GM12878 (cell line): ENCODE results near the gene ASH1L. TPM values are rescaled to one million over a fixed set of nuclear protein-coding genes. Genes with fewer than 3 reads are reported as not detected.

Experiments
- ATAC-seq: fragments of 200-7000 bp; cut with Tn5 transposase; 3 replicates; pipeline ENCODE4 v1.9.1; 2020; ENCODE audit warnings: mild to moderate bottlenecking, moderate library complexity
- BruUV-seq: library from RNA; stranded (reverse); fragments of 400-500 nt; replicated peaks from 2 replicates; lab custom pipeline; 2021; lab: Mats Ljungman, UMichigan
- CTCF ChIA-PET: fragments of 300-600 bp; sonication (Branson Sonifier 250); formaldehyde crosslinking; extraction: SDS; loops from one replicate; lab custom pipeline; 2021; ENCODE audit warnings: inconsistent platforms; lab: Yijun Ruan, JAX
- POLR2A ChIA-PET: fragments of 350-600 bp; formaldehyde crosslinking; extraction: SDS; loops from one replicate; lab custom pipeline; 2021; ENCODE audit warnings: inconsistent platforms; lab: Charles Lee
- RAD21 ChIA-PET: fragments of 300-600 bp; sonication (Branson Sonifier 250); formaldehyde crosslinking; loops from one replicate; lab custom pipeline; 2023; ENCODE audit warnings: antibody characterized with exemption; ENCODE audit not compliant: unreplicated experiment; lab: Charles Lee
- SMC1A ChIA-PET: fragments of 300-600 bp; sonication (Branson Sonifier 250); formaldehyde crosslinking; loops from one replicate; lab custom pipeline; 2023; ENCODE audit not compliant: unreplicated experiment, uncharacterized antibody; lab: Charles Lee
- DNase-seq: peaks from one replicate; pipeline ENCODE4 v3.0.0-alpha.2; 2011; ENCODE audit warnings: low read depth, low spot score
- FAIRE-seq: peaks from 3 replicates; lab custom pipeline; 2011; peaks lifted over from hg19 to GRCh38; lab: Jason Lieb, UNC
- H2AFZ ChIP-seq: 2 replicates; pipeline ENCODE4 v1.6.0; 2011; ENCODE audit warnings: low read depth, low read length, control low read depth; ENCODE audit not compliant: control insufficient read depth
- H3K27ac ChIP-seq: 2 replicates; pipeline ENCODE4 v1.5.1; 2011; ENCODE audit warnings: control low read depth; ENCODE audit not compliant: control insufficient read depth, insufficient read depth
- H3K27me3 ChIP-seq, 2 experiments: replicated peaks in 1 of 2; 2 replicates each; pipeline versions ENCODE4 v1.6.0 to v1.6.1; 2011; ENCODE audit warnings: low read length in 1 of 2; ENCODE audit not compliant: control insufficient read depth in 2 of 2, insufficient read depth in 2 of 2
- H3K36me3 ChIP-seq, 2 experiments: 2 replicates each; pipeline ENCODE4 v1.5.1; 2011; ENCODE audit warnings: low read length in 1 of 2; ENCODE audit not compliant: control insufficient read depth in 2 of 2, insufficient read depth in 2 of 2
- H3K4me1 ChIP-seq: 2 replicates; pipeline ENCODE4 v1.6.1; 2011; ENCODE audit warnings: mild to moderate bottlenecking, low read length, moderate library complexity, mixed read lengths; ENCODE audit not compliant: control insufficient read depth, insufficient read depth
- H3K4me2 ChIP-seq: 2 replicates; pipeline ENCODE4 v1.6.0; 2011; ENCODE audit warnings: control low read depth; ENCODE audit not compliant: control insufficient read depth, insufficient read depth
- H3K4me3 ChIP-seq: fragments of 200-600 bp; sonication (generic); 2 replicates; pipeline ENCODE4 v1.5.1; 2016
- H3K79me2 ChIP-seq: 2 replicates; pipeline ENCODE4 v1.6.0; 2011; ENCODE audit warnings: low read length; ENCODE audit not compliant: control insufficient read depth, insufficient read depth
- H3K9ac ChIP-seq: 2 replicates; pipeline ENCODE4 v1.8.0; 2011; ENCODE audit warnings: low read length, control low read depth, mixed read lengths; ENCODE audit not compliant: control insufficient read depth, insufficient read depth
- H3K9me3 ChIP-seq: replicated peaks from 3 replicates; pipeline ENCODE4 v1.5.1; 2011; ENCODE audit warnings: mild to moderate bottlenecking, low read length; ENCODE audit not compliant: control insufficient read depth, insufficient read depth
- H4K20me1 ChIP-seq: 2 replicates; pipeline ENCODE4 v1.6.0; 2011; ENCODE audit not compliant: control insufficient read depth, insufficient read depth
- CTCF ChIP-seq, 3 experiments: IDR thresholded peaks in 2 of 3; conservative IDR thresholded peaks in 1 of 3; 2 replicates each; pipeline ENCODE4 v1.5.1; 2011; ENCODE audit warnings: low read depth in 3 of 3, low read length in 3 of 3, mild to moderate bottlenecking in 3 of 3, control low read depth in 2 of 3, moderate library complexity in 2 of 3, inconsistent platforms in 1 of 3, mixed read lengths in 1 of 3; ENCODE audit not compliant: control insufficient read depth in 2 of 3, insufficient read depth in 1 of 3; ENCODE audit errors: extremely low read depth in 1 of 3
- GATAD2B ChIP-seq: fragments of 450-650 bp; conservative IDR thresholded peaks from 2 replicates; pipeline ENCODE4 v1.6.1; 2017; ENCODE audit warnings: low read depth, mild to moderate bottlenecking, moderate library complexity
- HDAC6 ChIP-seq: fragments of 200-600 bp; sonication (generic); IDR thresholded peaks from one replicate; pipeline ENCODE4 v1.8.0; 2017; ENCODE audit warnings: antibody characterized with exemption; ENCODE audit not compliant: unreplicated experiment
- IKZF1 ChIP-seq: fragments of 450-650 bp; conservative IDR thresholded peaks from 2 replicates; pipeline ENCODE4 v1.6.1; 2017; ENCODE audit warnings: antibody characterized with exemption, mild to moderate bottlenecking
- IKZF2 ChIP-seq, 2 experiments: fragments of 450-650 bp; IDR thresholded peaks; 2 replicates each; pipeline ENCODE4 v1.6.1; 2017; ENCODE audit warnings: mild to moderate bottlenecking in 2 of 2, moderate library complexity in 2 of 2
- MEF2A ChIP-seq: IDR thresholded peaks from 2 replicates; pipeline ENCODE4 v1.6.1; 2011; ENCODE audit warnings: low read depth, mild to moderate bottlenecking, low read length, moderate library complexity; ENCODE audit not compliant: insufficient read depth
- NBN ChIP-seq: fragments of 450-650 bp; IDR thresholded peaks from 2 replicates; pipeline ENCODE4 v1.6.1; 2016
- NR2F1 ChIP-seq: fragments of 450-650 bp; conservative IDR thresholded peaks from 2 replicates; pipeline ENCODE4 v1.6.1; 2017; ENCODE audit warnings: mild to moderate bottlenecking
- PAX8 ChIP-seq: fragments of 450-650 bp; IDR thresholded peaks from 2 replicates; pipeline ENCODE4 v1.6.1; 2017; ENCODE audit warnings: mild to moderate bottlenecking, moderate library complexity
- RB1 ChIP-seq: fragments of 450-650 bp; formaldehyde crosslinking; IDR thresholded peaks from 2 replicates; pipeline ENCODE4 v1.6.1; 2017; ENCODE audit warnings: mild to moderate bottlenecking, borderline replicate concordance
- RELA ChIP-seq: fragments of 450-650 bp; IDR thresholded peaks from 2 replicates; pipeline ENCODE4 v1.8.0; 2014; ENCODE audit warnings: borderline replicate concordance; ENCODE audit not compliant: partially characterized antibody
- REST ChIP-seq: IDR thresholded peaks from 2 replicates; pipeline ENCODE4 v1.6.1; 2012; ENCODE audit warnings: mild to moderate bottlenecking, low read depth, low read length
- SP1 ChIP-seq: IDR thresholded peaks from one replicate; pipeline ENCODE4 v1.6.1; 2011; ENCODE audit warnings: low read depth, low read length
- SREBF1 ChIP-seq: IDR thresholded peaks from 2 replicates; pipeline ENCODE4 v1.6.1; 2012; ENCODE audit warnings: mild to moderate bottlenecking, low read length
- WRNIP1 ChIP-seq: IDR thresholded peaks from 2 replicates; pipeline ENCODE4 v1.6.1; 2011; ENCODE audit warnings: low read depth, low read length, improper control_type of control experiment, borderline replicate concordance
- ZNF217 ChIP-seq: fragments of 450-650 bp; IDR thresholded peaks from 2 replicates; pipeline ENCODE4 v1.6.1; 2017; ENCODE audit warnings: antibody characterized with exemption, mild to moderate bottlenecking
- ZNF274 ChIP-seq: IDR thresholded peaks from one replicate; pipeline ENCODE4 v1.8.0; 2011; ENCODE audit not compliant: insufficient read length, insufficient read depth
- WGBS: methylation state at CpG from one replicate; pipeline ENCODE4 v1.1.6; 2016; ENCODE audit warnings: low lambda C conversion rate; ENCODE audit not compliant: insufficient replicate concordance, insufficient coverage; ENCODE audit errors: missing lambda C conversion rate; 5-methylcytosine and 5-hydroxymethylcytosine counted together
- in situ Hi-C: fragments of 300-500 bp; cut with MboI; formaldehyde crosslinking; loops from 9 replicates; pipeline ENCODE4 v1.14.3; 2018; ENCODE audit warnings: mixed read lengths
- intact Hi-C: fragments of 100-400 bp; cut with micrococcal nuclease; formaldehyde crosslinking; loops from one replicate; pipeline ENCODE4 v1.14.2; 2022; ENCODE audit not compliant: unreplicated experiment
- polyA plus RNA-seq, 11 experiments: library from polyadenylated mRNA; depleted of rRNA in 4 of 11; unstranded in 6 of 11; stranded (reverse) in 5 of 11; fragments of >200 nt; fragmentation: Nextera tagmentation in 4 of 11; fragmentation: Illumina TruSeq in 1 of 11; extraction: Ambion mirVana in 4 of 11; extraction: Trizol in 1 of 11; gene quantifications; 1 replicate in 1 of 11; 2 replicates in 10 of 11; pipeline versions ENCODE4 v1.2.1 to v1.2.3, GENCODE V29; 2011 to 2016; ENCODE audit warnings: inconsistent platforms in 2 of 11, missing spikeins in 2 of 11, low read depth in 1 of 11
- total RNA-seq, 4 experiments: library from RNA; depleted of rRNA in 3 of 4; stranded (reverse); fragments of >200 nt in 3 of 4; fragmentation: Illumina TruSeq in 1 of 4; extraction: Trizol in 1 of 4; gene quantifications; 2 replicates each; pipeline versions ENCODE4 v1.2.1 to v1.2.3, GENCODE V29; 2013 to 2021

The ASH1L gene
- total and polyA plus RNA-seq, 10 of the 15 experiments (the other 5 are each of a cell fraction or from before 2014, with no cell fraction given) = 1.7 to 23.9 (median 16.6) TPM

GRCh38 chr1:155322953-155323728 is 239.5 kb downstream of the ASH1L start:
- H3K27me3 ChIP-seq = no peaks in the 10 kb centered on the region
- in situ Hi-C loops = no loop called here
- FAIRE-seq (peak; percentile 35), DNase-seq (no peak), ATAC-seq (peak; percentile 71)
- ChIA-PET SMC1A (interaction anchor here (0.6 to 6.8 kb wide), 15 partner anchors 11 to 181 kb away, joined by 3 to 57 read pairs (median 4); partner anchors contain the start of genes CLK2, FDPS, HCN3 and PKLR), CTCF (interaction anchor here (0.7 to 9.6 kb wide), 35 partner anchors 12 to 470 kb away, joined by 3 to 225 read pairs (median 5); partner anchors contain the start of genes CLK2, ENTREP3, FDPS and KRTCAP2), POLR2A (interaction anchor here (0.7 to 4.3 kb wide), 17 partner anchors 12 to 128 kb away, joined by 3 to 28 read pairs (median 4); partner anchors contain the start of genes CLK2, FDPS, HCN3 and MTX1), RAD21 (interaction anchor here (0.6 to 5.4 kb wide), 24 partner anchors 11 to 323 kb away, joined by 3 to 81 read pairs (median 4); partner anchors contain the start of genes CLK2, FDPS, HCN3 and KRTCAP2)
- peak overlapping the region; percentile 24 for H3K9ac ChIP-seq
- H3K79me2 ChIP-seq = no peaks in the 10 kb centered on the region; the same call in 1 of the 2 replicates
- peaks cover 7% of the 10 kb centered on the region for H3K4me1 ChIP-seq
- peak overlapping the region; percentile 70 for H2AFZ ChIP-seq
- WGBS = 2% methylated on average over 44 of the region's 58 CpGs
- H3K36me3 ChIP-seq = peaks cover 8 to 10% of the 10 kb centered on the region in 2 experiments
- no peaks in the 10 kb centered on the region for H4K20me1 ChIP-seq
- no peaks in the 10 kb centered on the region for H3K9me3 ChIP-seq
- H3K4me2 ChIP-seq = peak overlapping the region; percentile 90; the same call in 1 of the 2 replicates
- no TSS peak for BruUV-seq
- peak overlapping the region; percentile 66; the same call in 1 of the 2 replicates for H3K27ac ChIP-seq
- peak overlapping the region; percentile 88 for H3K4me3 ChIP-seq
- intact Hi-C loops = loop anchor here (1.0 to 5.0 kb wide), 4 partner anchors 46 to 269 kb away; partner anchors contain the start of genes HCN3 and THBS3
- TF ChIP-seq PAX8 = no peak
- no peak for TF ChIP-seq WRNIP1
- TF ChIP-seq IKZF2 (IDR thresholded peaks at IDR 0.05) = peak; percentile 74 to 78
- peak; percentile 40 for TF ChIP-seq RELA
- no peak for TF ChIP-seq REST
- TF ChIP-seq SREBF1 = no peak
- 0 out of 2 replicates have a peak, but pooled peaks have one; percentile 48 for TF ChIP-seq ZNF217
- peak; percentile 59 for TF ChIP-seq GATAD2B
- no peak for TF ChIP-seq ZNF274
- TF ChIP-seq HDAC6 = no peak
- no peak for TF ChIP-seq MEF2A
- peak; percentile 89 for TF ChIP-seq IKZF1
- peak; percentile 67 for TF ChIP-seq NBN
- peak; percentile 79 for TF ChIP-seq NR2F1
- peak; percentile 86 to 92 (median 91) for TF ChIP-seq CTCF (IDR thresholded peaks at IDR 0.05 in 2 of 3, conservative IDR thresholded peaks at IDR 0.05 in 1 of 3; ENCODE audit: control insufficient read depth in 2 of 3, extremely low read depth in 1 of 3, insufficient read depth in 1 of 3, low read depth in 3 of 3, low read length in 3 of 3)
- TF ChIP-seq SP1 = peak; percentile 22
- TF ChIP-seq RB1 = peak; percentile 83; the same call in 1 of the 2 replicates
